ENCODE data around the gene GPR39.

Gene GPR39

GRCh38 chr2:132581591-132581990 is 165.0 kb downstream of the GPR39 start:
- DNase-seq: no peak

- DNase-seq: no peak
Measured at GRCh38 chr2:132581991-132582738, 165.6 kb downstream of the GPR39 start.

GRCh38 chr2:132583666-132584360 is 167.2 kb downstream of the GPR39 start:
- no peak for DNase-seq

- DNase-seq: no peak
Measured at GRCh38 chr2:132584976-132585817, 168.6 kb downstream of the GPR39 start.

DNA sequence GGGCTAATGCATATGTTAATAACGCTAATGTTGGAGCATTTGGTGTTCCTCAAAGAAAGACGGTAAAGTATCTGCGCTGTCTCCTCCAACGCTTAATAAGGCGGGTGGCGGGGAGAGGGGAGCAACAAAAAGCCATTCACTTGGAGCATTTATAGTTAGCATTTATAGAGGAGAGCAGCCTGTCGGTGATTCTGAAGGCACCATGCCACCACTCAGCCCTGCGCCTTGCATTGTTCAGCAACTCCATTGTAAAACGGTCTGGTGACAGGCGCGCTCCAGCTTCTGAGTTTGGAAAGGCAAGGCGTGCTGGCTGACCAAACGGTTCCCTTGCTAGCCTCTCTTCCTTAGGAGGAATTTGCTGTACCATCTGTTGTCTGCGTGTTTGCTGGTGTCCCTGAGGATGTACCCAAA is 169.5 kb downstream of the GPR39 start:
- no peak for DNase-seq

DNA sequence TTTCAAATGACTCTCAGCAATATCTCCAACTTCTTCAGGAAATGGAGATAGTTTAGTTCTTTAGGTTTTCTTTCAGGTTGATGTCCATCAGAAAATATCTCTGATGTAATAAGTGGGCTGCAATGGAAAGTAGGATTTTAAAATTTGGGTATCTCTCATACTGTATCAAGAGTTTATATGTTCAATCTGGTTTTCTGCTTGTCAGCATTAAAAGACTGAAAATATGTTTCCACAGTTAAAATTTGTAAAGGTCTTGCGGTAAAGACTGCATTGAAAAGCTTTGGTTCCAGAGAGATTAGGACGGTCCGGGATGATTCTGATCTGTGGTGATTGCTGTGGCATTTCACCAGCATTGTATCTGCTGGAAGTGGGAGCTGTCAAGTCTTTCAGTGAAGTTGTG is 170.2 kb downstream of the GPR39 start:
- DNase-seq: no peak

DNA sequence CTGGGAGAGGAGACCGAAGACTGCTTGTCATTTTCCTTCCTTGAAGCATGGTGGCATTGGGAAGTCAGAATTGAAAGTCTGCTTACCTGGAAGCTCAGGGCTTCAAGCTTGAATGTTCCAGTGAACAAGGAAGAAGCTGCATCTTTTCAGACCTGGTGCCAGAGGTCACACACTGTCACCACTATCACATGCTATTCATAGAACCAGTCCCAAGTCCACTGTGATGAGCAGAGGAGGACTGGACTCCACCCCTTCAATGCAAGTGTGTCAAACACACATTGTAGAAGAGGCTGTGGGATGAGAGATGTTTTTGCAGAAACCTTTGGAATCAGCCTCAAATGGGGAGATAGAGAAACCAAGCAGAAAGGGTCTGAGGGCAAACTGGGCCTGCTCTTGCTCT is 172.0 kb downstream of the GPR39 start:
- DNase-seq: no peak

GRCh38 chr2:132589111-132589830 is 172.7 kb downstream of the GPR39 start:
- DNase-seq: no peak

DNA sequence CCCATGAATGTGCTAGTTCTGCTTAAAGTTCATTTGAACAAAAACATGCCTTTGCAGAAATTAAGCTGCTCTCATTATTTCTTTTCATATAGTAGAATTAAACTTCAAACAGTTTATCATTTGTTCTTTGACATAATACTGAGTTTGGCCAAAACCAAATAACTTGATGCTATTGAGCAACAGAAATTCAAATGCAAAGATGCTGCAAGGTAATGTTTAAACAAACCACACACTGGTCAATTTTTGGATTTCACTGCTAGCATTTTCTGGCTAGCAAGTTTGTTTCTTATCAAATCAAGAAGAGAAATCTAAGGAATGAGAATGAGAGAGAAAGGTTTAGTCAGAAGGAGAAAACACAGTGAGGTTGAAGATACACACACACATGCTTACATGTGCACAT is 173.4 kb downstream of the GPR39 start:
- no peak for DNase-seq

GRCh38 chr2:132593171-132593570 is 176.6 kb downstream of the GPR39 start:
- no peak for DNase-seq

DNA sequence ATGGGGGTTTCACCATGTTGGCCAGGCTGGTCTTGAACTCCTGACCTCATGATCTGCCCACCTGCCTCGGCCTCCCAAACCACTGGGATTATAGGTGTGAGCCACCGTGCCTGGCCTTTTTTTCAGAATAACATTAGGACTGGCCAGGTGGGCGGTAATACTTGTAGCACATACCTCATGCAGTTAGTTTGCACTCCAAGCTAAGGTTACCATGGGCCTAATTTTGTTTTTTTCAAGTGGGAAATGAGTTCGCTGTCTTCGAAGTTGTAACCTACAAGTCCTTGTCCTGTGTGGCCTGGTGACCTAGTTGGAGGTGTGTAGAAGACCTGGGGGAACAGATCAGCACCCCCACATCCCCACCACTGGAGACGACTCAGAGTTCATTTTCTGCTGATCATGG is 178.6 kb downstream of the GPR39 start:
- DNase-seq: no peak

DNA sequence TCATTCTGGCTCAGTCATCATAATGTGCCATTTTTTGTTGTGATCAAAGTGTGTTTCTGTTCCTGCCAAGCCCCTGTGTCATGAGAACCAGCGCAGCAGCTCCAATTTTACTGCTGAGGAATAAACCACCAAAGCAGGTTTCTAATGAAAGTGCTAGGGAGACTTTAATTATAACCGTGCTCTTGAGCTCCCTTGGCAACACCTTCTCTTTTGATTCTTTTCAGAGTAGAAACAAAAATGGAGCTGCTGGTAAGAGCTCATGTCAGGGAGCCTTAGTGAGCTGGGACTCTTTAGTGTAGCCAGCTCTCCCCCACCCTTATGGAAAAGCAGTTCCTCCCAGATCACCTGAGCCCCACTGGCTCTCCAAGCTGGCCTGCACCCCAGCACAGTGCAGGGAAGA is 179.1 kb downstream of the GPR39 start:
- no peak for DNase-seq

DNA sequence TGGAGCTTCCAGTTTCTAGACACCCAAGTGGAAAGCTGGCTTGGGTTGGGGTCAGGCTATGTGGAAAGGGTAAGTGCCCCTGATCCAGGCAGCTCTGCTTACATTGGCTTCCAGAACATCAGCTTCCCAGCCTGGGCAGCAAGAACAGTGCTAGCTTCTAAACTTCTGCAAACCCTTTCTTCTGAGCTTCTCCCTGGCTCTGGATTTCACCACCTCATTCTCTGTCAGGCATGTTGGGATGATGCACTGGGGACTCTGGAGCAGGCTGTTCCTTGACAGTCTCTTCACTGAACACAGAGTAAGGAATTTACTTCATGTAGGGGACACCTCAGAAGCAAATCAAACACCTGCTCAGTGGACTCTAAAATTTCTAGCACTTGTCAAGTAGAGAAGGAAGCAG is 180.6 kb downstream of the GPR39 start:
- no peak for DNase-seq

DNA sequence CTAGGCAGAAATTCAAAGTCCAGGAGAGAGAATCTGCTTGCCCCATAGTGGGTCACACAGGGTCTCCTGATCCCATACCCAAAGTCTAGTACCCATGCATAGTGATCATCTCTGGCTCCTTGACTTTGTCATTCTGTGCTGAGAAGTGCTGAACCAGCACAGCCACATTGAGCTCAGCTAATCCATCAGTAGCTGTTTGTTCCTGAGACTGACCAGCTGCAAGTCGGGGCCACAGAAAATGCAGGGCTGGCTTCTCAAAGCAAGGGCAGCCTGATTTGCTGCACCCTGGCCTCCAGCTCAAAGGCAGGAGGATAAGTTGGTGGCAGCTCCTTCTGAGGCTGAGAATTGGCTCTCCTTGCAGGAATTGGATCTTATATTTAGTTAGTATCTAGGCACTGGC is 181.2 kb downstream of the GPR39 start:
- no peak for DNase-seq

GRCh38 chr2:132598536-132598935 is 181.9 kb downstream of the GPR39 start:
- no peak for DNase-seq

DNA sequence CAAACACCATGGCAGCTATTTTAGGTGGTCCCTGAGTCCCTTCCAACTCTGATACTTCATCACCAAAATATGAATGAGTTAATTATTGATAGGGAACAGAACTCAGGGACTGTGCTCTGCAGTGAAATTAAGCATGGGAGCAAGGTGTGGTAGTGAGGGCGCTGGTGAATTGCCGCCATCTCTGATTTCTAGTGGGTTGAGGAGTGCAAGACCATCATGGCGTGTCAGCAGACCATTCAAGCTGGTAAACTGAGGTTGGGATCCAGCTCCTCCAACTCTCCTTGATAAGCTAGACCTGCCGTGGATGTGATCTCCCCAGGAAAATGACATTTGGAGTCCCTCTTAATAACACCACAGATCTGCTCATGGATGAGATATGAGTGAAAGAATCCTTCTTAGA is 183.0 kb downstream of the GPR39 start:
- DNase-seq: no peak

DNA sequence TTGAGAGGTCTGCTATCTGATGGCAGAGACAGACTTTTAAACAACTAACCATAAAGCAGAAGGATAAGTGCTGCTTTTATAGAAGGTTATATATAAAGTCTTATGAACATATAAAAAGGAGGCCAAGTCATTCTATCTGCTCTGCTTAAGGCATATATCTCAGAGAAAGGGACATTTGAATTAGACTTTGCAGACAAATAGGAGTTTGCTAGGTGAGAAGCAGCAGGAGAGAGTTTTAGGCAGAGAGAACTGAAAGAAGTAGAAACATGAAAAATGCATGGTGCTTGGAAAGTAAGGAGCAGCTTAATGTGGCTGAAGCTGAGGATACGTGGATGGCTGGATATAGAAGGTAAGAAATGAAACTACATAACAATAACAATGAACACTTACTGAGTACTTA is 188.0 kb downstream of the GPR39 start:
- DNase-seq: no peak

DNA sequence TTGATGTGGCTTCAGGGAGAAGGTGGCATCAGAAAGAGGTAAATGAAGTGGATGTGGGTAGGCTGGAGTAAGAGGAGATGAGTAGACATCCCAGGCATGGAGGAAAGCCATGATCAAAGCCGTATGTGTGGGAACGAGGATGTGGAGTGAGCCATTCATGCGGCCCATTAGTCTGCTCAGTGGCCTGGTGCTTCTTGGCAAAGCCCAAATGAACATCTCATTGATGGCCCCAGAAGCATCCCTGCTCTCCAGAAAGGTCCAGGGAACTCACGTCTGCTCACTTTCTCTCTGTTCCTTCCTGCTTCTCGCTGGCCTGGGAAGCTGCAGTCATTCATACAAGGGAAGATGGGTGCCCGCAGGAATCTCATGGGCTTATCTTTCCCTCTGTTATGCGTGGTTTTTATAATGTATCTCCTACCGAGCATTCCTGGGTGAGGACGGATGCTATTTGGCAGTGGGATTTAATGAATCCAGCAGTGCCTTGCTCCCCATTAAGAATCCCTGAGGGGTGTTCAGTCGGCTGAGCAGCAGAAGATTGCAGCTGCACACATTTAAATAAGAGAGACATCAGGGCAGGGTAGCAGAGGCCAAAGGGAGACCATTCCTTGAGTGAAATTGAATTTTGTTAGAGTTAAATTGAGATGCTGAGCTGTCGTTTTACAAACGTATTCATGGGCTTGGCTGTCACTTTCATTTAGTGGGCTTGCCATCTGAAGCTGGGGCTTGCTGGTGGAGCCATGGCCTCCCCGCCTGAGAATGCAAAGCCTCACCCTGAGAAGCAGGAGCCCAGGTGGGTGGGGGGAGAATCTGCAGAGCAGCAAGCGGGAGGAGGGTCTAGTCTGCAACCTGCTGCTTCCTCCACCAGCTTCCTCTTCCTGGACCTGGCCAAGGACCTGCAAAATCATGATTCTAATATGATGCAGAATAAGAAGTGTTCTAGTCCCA is 188.9 kb downstream of the GPR39 start:
- no peak for DNase-seq

- DNase-seq: no peak
Measured at GRCh38 chr2:132606649-132607048, 190.0 kb downstream of the GPR39 start.

DNA sequence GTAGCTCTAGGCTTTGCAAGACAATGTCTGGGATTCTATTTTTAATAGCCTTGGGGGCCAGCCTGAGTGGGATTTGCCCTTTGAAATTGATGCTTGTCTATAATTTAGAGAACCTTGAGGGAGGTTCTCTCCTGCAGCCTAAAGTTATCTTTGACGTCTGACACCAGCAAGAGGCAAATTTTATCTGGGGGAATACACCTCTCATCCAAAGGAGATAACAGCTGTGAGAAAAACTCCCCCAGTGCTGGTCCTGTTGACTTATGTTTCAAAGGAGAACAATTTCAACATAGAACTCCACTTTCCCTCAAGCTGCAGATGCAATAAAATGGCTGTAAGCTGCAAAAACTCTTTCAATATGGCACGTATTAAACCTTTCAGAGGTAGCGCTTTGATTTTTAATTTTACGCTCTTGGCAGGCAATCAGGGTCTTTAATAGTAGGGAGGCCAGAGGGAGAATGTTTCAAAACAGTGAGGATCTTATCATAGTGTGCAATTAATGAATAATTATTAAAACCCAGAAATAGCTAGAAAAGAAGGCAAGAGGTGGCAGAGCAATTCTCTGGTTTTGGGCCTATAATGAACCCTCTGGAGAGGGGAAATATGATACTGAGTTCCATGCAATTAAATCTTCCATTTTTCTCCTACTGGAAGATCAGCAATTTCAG is 191.0 kb downstream of the GPR39 start:
- DNase-seq: no peak

DNA sequence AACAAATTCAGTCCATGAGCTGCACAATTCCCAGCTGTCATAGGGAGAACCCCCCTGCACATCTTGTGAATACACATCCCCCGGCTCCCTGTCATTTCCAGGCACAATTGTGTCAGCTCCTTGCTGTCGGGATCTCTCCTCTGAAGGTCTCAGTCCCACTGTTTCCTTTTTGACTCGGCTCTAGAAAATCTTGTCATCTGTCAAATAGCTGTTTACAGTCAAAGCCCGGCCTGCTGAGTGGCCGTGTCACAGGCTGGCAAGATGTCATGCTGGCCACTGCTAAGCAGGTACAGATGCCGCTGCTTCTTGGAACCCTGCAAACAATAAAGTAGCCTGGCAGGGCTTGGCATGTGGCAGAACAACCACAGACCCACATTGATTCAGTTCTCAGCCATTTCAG is 191.7 kb downstream of the GPR39 start:
- no peak for DNase-seq
